ENCODE data around the gene DOLK.

DNA sequence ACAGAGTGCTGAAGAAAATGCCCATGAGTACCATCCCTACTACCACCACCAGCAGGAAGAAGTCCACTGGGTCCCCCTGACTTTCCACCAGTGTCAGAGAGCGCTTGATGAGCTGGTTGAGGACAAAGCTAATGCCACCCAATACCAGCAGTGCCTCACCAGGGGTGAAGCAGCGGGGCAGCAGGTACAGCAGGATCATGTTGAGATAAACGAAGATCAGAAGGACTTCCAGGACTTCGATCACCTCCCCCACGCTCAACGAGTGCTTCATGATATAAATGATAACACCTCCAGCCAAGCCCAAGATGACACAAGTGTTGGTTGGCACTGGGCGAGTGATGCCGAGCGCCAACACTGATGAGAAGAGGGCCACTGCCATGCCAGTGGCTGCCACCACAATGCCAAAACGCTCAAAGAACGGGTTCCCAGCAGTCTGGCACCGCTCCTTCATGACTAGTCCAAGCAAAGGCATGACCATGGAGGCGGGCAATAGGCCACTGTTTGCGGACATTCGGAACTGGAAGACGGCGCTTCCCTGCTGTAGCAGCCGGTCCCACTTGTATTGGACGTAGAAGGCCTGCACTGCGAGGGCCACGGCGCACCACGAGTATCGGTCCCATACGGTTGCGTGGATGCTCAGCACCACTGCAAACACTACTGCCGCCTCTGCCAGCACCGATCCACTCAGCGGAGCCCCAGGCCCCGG lies 679 bp downstream of the DOLK start:
- TF ChIP-seq YY1 (IDR thresholded peaks at IDR 0.05; ENCODE audit: insufficient read depth, insufficient read length) (no peak), SUZ12 (IDR thresholded peaks at IDR 0.05; ENCODE audit: extremely low read depth, insufficient read depth, insufficient read length) (no peak), ZNF274 (IDR thresholded peaks at IDR 0.05; ENCODE audit: low read depth, low read length) (no peak)
